NCI-H1930 (cell line): Measurements from ENCODE around the gene ARHGAP26.

Source experiments
- DNase-seq, 2 experiments: peaks; one replicate each; lab custom pipeline; 2025; lab: John Stamatoyannopoulos, UW

Gene ARHGAP26

GRCh38 chr5:143061161-143061945, 291.2 kb downstream of the ARHGAP26 start:
- no peak for DNase-seq

- no peak for DNase-seq
Observed at GRCh38 chr5:143062379-143062778, 292.2 kb downstream of the ARHGAP26 start.

- DNase-seq, result no peak
Observed at GRCh38 chr5:143063175-143063970, 293.2 kb downstream of the ARHGAP26 start.

GRCh38 chr5:143064218-143064641, 294.1 kb downstream of the ARHGAP26 start:
- DNase-seq, result no peak

- no peak for DNase-seq
Observed at GRCh38 chr5:143064676-143065075, 294.5 kb downstream of the ARHGAP26 start.

GRCh38 chr5:143065185-143065965, 295.2 kb downstream of the ARHGAP26 start:
- DNase-seq, result no peak

- no peak for DNase-seq
Observed at GRCh38 chr5:143065996-143066522, 295.9 kb downstream of the ARHGAP26 start.

- no peak for DNase-seq
Observed at GRCh38 chr5:143066556-143067281, 296.5 kb downstream of the ARHGAP26 start.

- no peak for DNase-seq
Observed at GRCh38 chr5:143068712-143069111, 298.5 kb downstream of the ARHGAP26 start.

- no peak for DNase-seq
Observed at GRCh38 chr5:143071927-143072326, 301.8 kb downstream of the ARHGAP26 start.

GRCh38 chr5:143072734-143073133, 302.6 kb downstream of the ARHGAP26 start:
- no peak for DNase-seq

- DNase-seq, result no peak
Observed at GRCh38 chr5:143073766-143074165, 303.6 kb downstream of the ARHGAP26 start.

GRCh38 chr5:143074414-143074996, 304.3 kb downstream of the ARHGAP26 start:
- no peak for DNase-seq

- DNase-seq, result no peak
Observed at GRCh38 chr5:143076377-143076776, 306.2 kb downstream of the ARHGAP26 start.

- no peak for DNase-seq
Observed at GRCh38 chr5:143077453-143078103, 307.4 kb downstream of the ARHGAP26 start.

- no peak for DNase-seq
Observed at GRCh38 chr5:143078313-143078712, 308.1 kb downstream of the ARHGAP26 start.

- no peak for DNase-seq
Observed at GRCh38 chr5:143078971-143079370, 308.8 kb downstream of the ARHGAP26 start.

- no peak for DNase-seq
Observed at GRCh38 chr5:143080407-143080806, 310.2 kb downstream of the ARHGAP26 start.

- no peak for DNase-seq
Observed at GRCh38 chr5:143080982-143081381, 310.8 kb downstream of the ARHGAP26 start.

- no peak for DNase-seq
Observed at GRCh38 chr5:143083006-143083405, 312.8 kb downstream of the ARHGAP26 start.

- DNase-seq, result no peak
Observed at GRCh38 chr5:143084407-143084806, 314.2 kb downstream of the ARHGAP26 start.
